Forelimb muscle (tissue), 1 donor: ENCODE results near the gene ST3GAL4. TPM values are rescaled to one million over a fixed set of nuclear protein-coding genes. Genes with fewer than 3 reads are reported as not detected.

Source experiments
- DNase-seq: peaks from one replicate; pipeline ENCODE4 v3.0.0-alpha.2; 2013; ENCODE audit warnings: low read depth
- polyA plus RNA-seq: library from polyadenylated mRNA; unstranded; fragments of 120-200 nt; gene quantifications from one replicate; pipeline ENCODE4 v1.2.1, GENCODE V29; 2013; ENCODE audit not compliant: insufficient read length

The ST3GAL4 gene
- polyA plus RNA-seq, 1 donor = 27.2 TPM

GRCh38 chr11:126329644-126330211, 25.8 kb upstream of the ST3GAL4 start:
- DNase-seq = no peak

- no peak for DNase-seq
Observed at GRCh38 chr11:126331286-126331685, 24.2 kb upstream of the ST3GAL4 start.

GRCh38 chr11:126332221-126332711, 23.2 kb upstream of the ST3GAL4 start:
- no peak for DNase-seq

GRCh38 chr11:126333142-126333541, 22.3 kb upstream of the ST3GAL4 start:
- DNase-seq = no peak

- DNase-seq = no peak
Observed at GRCh38 chr11:126334659-126335462, 20.6 kb upstream of the ST3GAL4 start.

GRCh38 chr11:126335463-126335760, 20.1 kb upstream of the ST3GAL4 start:
- no peak for DNase-seq

GRCh38 chr11:126336138-126336541, 19.3 kb upstream of the ST3GAL4 start:
- no peak for DNase-seq

- no peak for DNase-seq
Observed at GRCh38 chr11:126336671-126337101, 18.8 kb upstream of the ST3GAL4 start.

- DNase-seq = no peak
Observed at GRCh38 chr11:126337126-126337473, 18.4 kb upstream of the ST3GAL4 start.

- no peak for DNase-seq
Observed at GRCh38 chr11:126337474-126338241, 17.8 kb upstream of the ST3GAL4 start.

GRCh38 chr11:126338346-126339055, 17.0 kb upstream of the ST3GAL4 start:
- DNase-seq = no peak

- no peak for DNase-seq
Observed at GRCh38 chr11:126339073-126339862, 16.2 kb upstream of the ST3GAL4 start.

GRCh38 chr11:126339863-126340434, 15.5 kb upstream of the ST3GAL4 start:
- DNase-seq = peak; percentile 71

- no peak for DNase-seq
Observed at GRCh38 chr11:126340960-126341606, 14.4 kb upstream of the ST3GAL4 start.

GRCh38 chr11:126341760-126342161, 13.7 kb upstream of the ST3GAL4 start:
- DNase-seq = no peak

- no peak for DNase-seq
Observed at GRCh38 chr11:126343051-126343450, 12.4 kb upstream of the ST3GAL4 start.

GRCh38 chr11:126344141-126345080, 11.1 kb upstream of the ST3GAL4 start:
- no peak for DNase-seq

GRCh38 chr11:126345283-126345682, 10.2 kb upstream of the ST3GAL4 start:
- DNase-seq = no peak
